ENCODE results near the gene FAF1. TPM values are rescaled to one million over a fixed set of nuclear protein-coding genes. Genes with fewer than 3 reads are reported as not detected.

Gene FAF1
- polyA plus RNA-seq, 1 of the 3 experiments (the other 2 are of a cell fraction) = 8.7 TPM

DNA sequence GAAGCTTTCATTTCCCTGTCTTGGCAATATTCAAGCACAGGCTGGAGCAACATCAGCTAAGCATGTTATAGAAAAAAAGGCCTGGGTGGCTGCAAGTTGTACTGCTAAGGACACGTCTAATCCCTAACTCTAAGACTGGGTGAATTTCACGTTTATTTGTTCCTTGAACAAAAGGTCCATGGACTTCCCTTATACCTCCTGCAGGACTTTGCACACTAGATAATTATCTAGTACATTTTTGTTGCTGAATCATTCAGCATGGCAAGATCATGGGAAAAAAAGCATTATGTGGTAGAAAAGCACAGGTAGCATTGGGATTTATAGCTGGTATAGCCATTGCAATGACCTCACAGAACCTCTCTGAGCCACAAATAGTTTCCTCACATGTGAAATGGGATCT, 406.1 kb downstream of the FAF1 start:
- Histone ChIP-seq H3F3A (replicated peaks; ENCODE audit: insufficient read depth) (no peaks in the 10 kb centered on the region), H3K27me3 (ENCODE audit: insufficient read depth) (no peaks in the 10 kb centered on the region), H3K4me1 (ENCODE audit: control insufficient read depth in 1 of 2, insufficient read depth in 2 of 2, low read depth in 1 of 2, low read length in 1 of 2) (peaks cover 0 to 5% of the 10 kb centered on the region in 2 experiments; a peak in 1 of 4 replicates), H4K20me1 (ENCODE audit: insufficient read depth) (no peaks in the 10 kb centered on the region), H3K4me2 (no peak overlapping the region), H3K27ac (ENCODE audit: low read depth in 2 of 2, low read length in 1 of 2) (no peak overlapping the region), H3K9ac (no peak overlapping the region), H3K4me3 (ENCODE audit: low read depth in 2 of 2, low read length in 1 of 2) (no peak overlapping the region), H3K36me3 (replicated peaks in 1 of 2; ENCODE audit: control insufficient read depth in 1 of 2, insufficient read depth in 2 of 2, low read length in 1 of 2) (peaks cover 0 to 3% of the 10 kb centered on the region in 2 experiments), H2AFZ (ENCODE audit: low read depth) (no peak overlapping the region), H3K9me3 (no peaks in the 10 kb centered on the region), H3K9me2 (no peaks in the 10 kb centered on the region), H3K79me2 (ENCODE audit: insufficient read depth) (no peaks in the 10 kb centered on the region)
- ChIA-PET CTCF (no interaction called here), POLR2A (no interaction called here)
- no peak for DNase-seq
- TF ChIP-seq CHD2 (IDR thresholded peaks at IDR 0.05; ENCODE audit: low read length, partially characterized antibody) = no peak
- TF ChIP-seq, protein P1, sequence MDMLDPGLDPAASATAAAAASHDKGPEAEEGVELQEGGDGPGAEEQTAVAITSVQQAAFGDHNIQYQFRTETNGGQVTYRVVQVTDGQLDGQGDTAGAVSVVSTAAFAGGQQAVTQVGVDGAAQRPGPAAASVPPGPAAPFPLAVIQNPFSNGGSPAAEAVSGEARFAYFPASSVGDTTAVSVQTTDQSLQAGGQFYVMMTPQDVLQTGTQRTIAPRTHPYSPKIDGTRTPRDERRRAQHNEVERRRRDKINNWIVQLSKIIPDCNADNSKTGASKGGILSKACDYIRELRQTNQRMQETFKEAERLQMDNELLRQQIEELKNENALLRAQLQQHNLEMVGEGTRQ (IDR thresholded peaks at IDR 0.05; ENCODE audit: borderline replicate concordance, low read depth, low read length) = no peak
- no peak for TF ChIP-seq ELF1 (IDR thresholded peaks at IDR 0.05)
- TF ChIP-seq FOXM1 (IDR thresholded peaks at IDR 0.05; ENCODE audit: low read depth) = no peak
- TF ChIP-seq TAF1 (IDR thresholded peaks at IDR 0.05; ENCODE audit: borderline replicate concordance, low read depth, low read length) = no peak
- TF ChIP-seq GABPA (IDR thresholded peaks at IDR 0.05; ENCODE audit: low read depth) = no peak
- TF ChIP-seq, protein P2, sequence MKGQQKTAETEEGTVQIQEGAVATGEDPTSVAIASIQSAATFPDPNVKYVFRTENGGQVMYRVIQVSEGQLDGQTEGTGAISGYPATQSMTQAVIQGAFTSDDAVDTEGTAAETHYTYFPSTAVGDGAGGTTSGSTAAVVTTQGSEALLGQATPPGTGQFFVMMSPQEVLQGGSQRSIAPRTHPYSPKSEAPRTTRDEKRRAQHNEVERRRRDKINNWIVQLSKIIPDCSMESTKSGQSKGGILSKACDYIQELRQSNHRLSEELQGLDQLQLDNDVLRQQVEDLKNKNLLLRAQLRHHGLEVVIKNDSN (IDR thresholded peaks at IDR 0.05; ENCODE audit: borderline replicate concordance, low read depth) = no peak
- TF ChIP-seq TEAD4 (IDR thresholded peaks at IDR 0.05; ENCODE audit: borderline replicate concordance, insufficient read depth) = no peak
- no peak for TF ChIP-seq FOSL2 (IDR thresholded peaks at IDR 0.05; ENCODE audit: borderline replicate concordance, low read depth)
- WGBS (ENCODE audit: low lambda C conversion rate) = 91% methylated on average over 2 of the region's 2 CpGs

DNA sequence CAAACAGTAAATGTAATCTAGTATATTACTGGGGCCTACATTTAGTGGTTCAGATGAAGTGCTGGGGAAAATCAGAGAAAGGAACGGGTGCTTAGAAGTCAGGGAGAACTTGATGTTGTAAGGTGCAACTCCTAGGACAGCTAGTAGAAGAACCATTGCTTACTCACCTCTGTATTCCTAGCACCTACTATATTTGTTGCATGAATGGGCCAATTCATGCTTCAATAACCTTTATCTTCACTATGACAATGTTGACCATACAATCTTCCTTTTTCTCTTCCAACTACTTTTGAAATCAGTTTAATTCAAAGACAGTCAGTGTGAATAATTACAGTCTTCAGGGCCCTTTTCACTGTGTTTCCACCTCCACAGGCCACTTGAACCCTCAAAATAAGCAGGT, 411.8 kb downstream of the FAF1 start:
- H3K79me2 ChIP-seq (ENCODE audit: insufficient read depth) = no peaks in the 10 kb centered on the region
- WGBS (ENCODE audit: low lambda C conversion rate) = 95% methylated on average over 1 of the region's 1 CpG
- H3F3A ChIP-seq (replicated peaks; ENCODE audit: insufficient read depth) = peaks cover under 1% of the 10 kb centered on the region
- no peaks in the 10 kb centered on the region for H3K9me3 ChIP-seq
- H3K27me3 ChIP-seq (ENCODE audit: insufficient read depth) = no peaks in the 10 kb centered on the region
- H3K36me3 ChIP-seq (replicated peaks in 1 of 2; ENCODE audit: control insufficient read depth in 1 of 2, insufficient read depth in 2 of 2, low read length in 1 of 2) = peaks cover 0 to 6% of the 10 kb centered on the region in 2 experiments
- DNase-seq = no peak
- no peak overlapping the region for H3K27ac ChIP-seq (ENCODE audit: low read depth in 2 of 2, low read length in 1 of 2)
- H2AFZ ChIP-seq (ENCODE audit: low read depth) = no peak overlapping the region
- H4K20me1 ChIP-seq (ENCODE audit: insufficient read depth) = no peaks in the 10 kb centered on the region
- H3K4me2 ChIP-seq = no peak overlapping the region
- H3K9me2 ChIP-seq = no peaks in the 10 kb centered on the region
- no peak overlapping the region for H3K9ac ChIP-seq
- POLR2A ChIA-PET = no interaction called here
- CTCF ChIA-PET = interaction anchor here (1.4 kb wide), 1 partner anchor 123 kb away, joined by 3 read pairs; no protein-coding TSS in a partner anchor
- H3K4me3 ChIP-seq (ENCODE audit: low read depth in 2 of 2, low read length in 1 of 2) = no peak overlapping the region
- TF ChIP-seq SMC3 (IDR thresholded peaks at IDR 0.05; ENCODE audit: low read depth, low read length) (no peak), NFIC (IDR thresholded peaks at IDR 0.05; ENCODE audit: borderline replicate concordance) (no peak), GATA2 (CRISPR knock-in tag; IDR thresholded peaks at IDR 0.05) (no peak), EP300 (IDR thresholded peaks at IDR 0.05; ENCODE audit: borderline replicate concordance in 1 of 2, low read depth in 1 of 2, low read length in 1 of 2) (no peak), FOXM1 (IDR thresholded peaks at IDR 0.05; ENCODE audit: low read depth) (no peak), RXRA (IDR thresholded peaks at IDR 0.05; ENCODE audit: borderline replicate concordance, low read depth) (no peak), EZH2phosphoT487 (IDR thresholded peaks at IDR 0.05; ENCODE audit: borderline replicate concordance, low read depth) (no peak), FOSL2 (IDR thresholded peaks at IDR 0.05; ENCODE audit: borderline replicate concordance, low read depth) (no peak), GABPA (IDR thresholded peaks at IDR 0.05; ENCODE audit: low read depth) (no peak), ELF1 (IDR thresholded peaks at IDR 0.05) (no peak), MEF2A (IDR thresholded peaks at IDR 0.05; ENCODE audit: borderline replicate concordance, low read depth) (no peak), POLR2AphosphoS5 (IDR thresholded peaks at IDR 0.05; ENCODE audit: low read depth, low read length) (no peak)
- TF ChIP-seq, protein P1 (IDR thresholded peaks at IDR 0.05; ENCODE audit: borderline replicate concordance, low read depth, low read length) = no peak
- TF ChIP-seq, protein P3, sequence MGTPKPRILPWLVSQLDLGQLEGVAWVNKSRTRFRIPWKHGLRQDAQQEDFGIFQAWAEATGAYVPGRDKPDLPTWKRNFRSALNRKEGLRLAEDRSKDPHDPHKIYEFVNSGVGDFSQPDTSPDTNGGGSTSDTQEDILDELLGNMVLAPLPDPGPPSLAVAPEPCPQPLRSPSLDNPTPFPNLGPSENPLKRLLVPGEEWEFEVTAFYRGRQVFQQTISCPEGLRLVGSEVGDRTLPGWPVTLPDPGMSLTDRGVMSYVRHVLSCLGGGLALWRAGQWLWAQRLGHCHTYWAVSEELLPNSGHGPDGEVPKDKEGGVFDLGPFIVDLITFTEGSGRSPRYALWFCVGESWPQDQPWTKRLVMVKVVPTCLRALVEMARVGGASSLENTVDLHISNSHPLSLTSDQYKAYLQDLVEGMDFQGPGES (IDR thresholded peaks at IDR 0.05; ENCODE audit: low read depth, low read length) = no peak
- TF ChIP-seq, protein P4, sequence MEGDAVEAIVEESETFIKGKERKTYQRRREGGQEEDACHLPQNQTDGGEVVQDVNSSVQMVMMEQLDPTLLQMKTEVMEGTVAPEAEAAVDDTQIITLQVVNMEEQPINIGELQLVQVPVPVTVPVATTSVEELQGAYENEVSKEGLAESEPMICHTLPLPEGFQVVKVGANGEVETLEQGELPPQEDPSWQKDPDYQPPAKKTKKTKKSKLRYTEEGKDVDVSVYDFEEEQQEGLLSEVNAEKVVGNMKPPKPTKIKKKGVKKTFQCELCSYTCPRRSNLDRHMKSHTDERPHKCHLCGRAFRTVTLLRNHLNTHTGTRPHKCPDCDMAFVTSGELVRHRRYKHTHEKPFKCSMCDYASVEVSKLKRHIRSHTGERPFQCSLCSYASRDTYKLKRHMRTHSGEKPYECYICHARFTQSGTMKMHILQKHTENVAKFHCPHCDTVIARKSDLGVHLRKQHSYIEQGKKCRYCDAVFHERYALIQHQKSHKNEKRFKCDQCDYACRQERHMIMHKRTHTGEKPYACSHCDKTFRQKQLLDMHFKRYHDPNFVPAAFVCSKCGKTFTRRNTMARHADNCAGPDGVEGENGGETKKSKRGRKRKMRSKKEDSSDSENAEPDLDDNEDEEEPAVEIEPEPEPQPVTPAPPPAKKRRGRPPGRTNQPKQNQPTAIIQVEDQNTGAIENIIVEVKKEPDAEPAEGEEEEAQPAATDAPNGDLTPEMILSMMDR (IDR thresholded peaks at IDR 0.05) = no peak
- TF ChIP-seq, protein P2 (IDR thresholded peaks at IDR 0.05; ENCODE audit: borderline replicate concordance, low read depth) = no peak
- H3K4me1 ChIP-seq (ENCODE audit: control insufficient read depth in 1 of 2, insufficient read depth in 2 of 2, low read depth in 1 of 2, low read length in 1 of 2) = peaks cover 0 to 4% of the 10 kb centered on the region in 2 experiments; a peak in 2 of 4 replicates
